Transverse colon (tissue), 3 donors: ENCODE measurements around the gene PABPN1L.

Experiments used
- EP300 ChIP-seq: sonication (generic); formaldehyde crosslinking; IDR thresholded peaks from one replicate; pipeline ENCODE4 v1.6.1; 2017; ENCODE audit warnings: antibody characterized with exemption, low read depth
- POLR2A ChIP-seq: fragments of 450-650 bp; IDR thresholded peaks from one replicate; pipeline ENCODE4 v1.6.1; 2016; ENCODE audit warnings: antibody characterized with exemption, mild to moderate bottlenecking, moderate library complexity
- TF ChIP-seq, protein P1 (sequence below), 5 experiments: fragments of 200-600 bp in 3 of 5; fragments of 450-650 bp in 2 of 5; sonication (generic) in 3 of 5; IDR thresholded peaks; 1 replicate in 2 of 5; 2 replicates in 3 of 5; pipeline ENCODE4 v1.5.1; 2016 to 2017; ENCODE audit warnings: antibody characterized with exemption in 5 of 5, inconsistent platforms in 3 of 5, mild to moderate bottlenecking in 2 of 5, moderate library complexity in 1 of 5

DNA sequence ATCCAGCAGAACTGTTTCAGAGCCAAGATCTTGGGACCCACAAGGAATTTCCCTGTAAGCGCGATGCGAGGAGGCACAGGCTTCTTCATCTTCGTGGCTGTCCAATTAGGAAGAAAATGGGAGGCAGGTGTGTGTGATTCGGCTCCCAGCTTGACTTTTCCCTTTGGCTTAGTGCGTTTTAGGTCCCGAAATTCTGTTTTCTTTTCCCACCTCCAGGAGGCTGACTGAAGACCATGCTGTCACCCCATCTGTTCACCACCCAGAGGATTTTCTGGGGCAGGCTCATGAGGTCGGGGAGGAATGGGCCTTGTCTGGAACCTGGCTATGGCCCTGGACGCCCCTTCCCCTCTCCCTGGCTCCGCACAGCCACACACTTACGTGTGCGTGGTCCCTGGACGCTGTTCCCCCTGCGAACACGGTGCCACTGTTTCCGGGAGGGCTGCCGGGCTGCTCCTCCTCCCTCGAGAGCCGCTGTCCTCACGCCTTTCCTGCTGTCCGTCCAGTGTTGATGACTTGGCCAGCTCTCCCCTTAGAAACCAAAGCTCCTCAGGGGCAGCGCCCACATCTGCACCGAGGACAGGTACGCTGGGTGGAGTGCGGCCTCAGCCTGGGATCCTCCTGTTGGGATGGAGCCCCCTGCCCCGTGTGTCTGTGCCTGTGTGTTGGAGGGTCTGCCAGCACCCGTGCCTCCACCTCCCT is 2.7 kb upstream of the PABPN1L start:
- no peak for TF ChIP-seq POLR2A
- TF ChIP-seq, protein P1, sequence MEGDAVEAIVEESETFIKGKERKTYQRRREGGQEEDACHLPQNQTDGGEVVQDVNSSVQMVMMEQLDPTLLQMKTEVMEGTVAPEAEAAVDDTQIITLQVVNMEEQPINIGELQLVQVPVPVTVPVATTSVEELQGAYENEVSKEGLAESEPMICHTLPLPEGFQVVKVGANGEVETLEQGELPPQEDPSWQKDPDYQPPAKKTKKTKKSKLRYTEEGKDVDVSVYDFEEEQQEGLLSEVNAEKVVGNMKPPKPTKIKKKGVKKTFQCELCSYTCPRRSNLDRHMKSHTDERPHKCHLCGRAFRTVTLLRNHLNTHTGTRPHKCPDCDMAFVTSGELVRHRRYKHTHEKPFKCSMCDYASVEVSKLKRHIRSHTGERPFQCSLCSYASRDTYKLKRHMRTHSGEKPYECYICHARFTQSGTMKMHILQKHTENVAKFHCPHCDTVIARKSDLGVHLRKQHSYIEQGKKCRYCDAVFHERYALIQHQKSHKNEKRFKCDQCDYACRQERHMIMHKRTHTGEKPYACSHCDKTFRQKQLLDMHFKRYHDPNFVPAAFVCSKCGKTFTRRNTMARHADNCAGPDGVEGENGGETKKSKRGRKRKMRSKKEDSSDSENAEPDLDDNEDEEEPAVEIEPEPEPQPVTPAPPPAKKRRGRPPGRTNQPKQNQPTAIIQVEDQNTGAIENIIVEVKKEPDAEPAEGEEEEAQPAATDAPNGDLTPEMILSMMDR (IDR thresholded peaks at IDR 0.05), result no peak
- TF ChIP-seq EP300, result no peak
